Gastrocnemius medialis (tissue), 4 donors: Measurements from ENCODE around the gene PDHX.

Experiments
- POLR2A ChIP-seq, 2 donors: fragments of 450-650 bp; IDR thresholded peaks; one replicate each; pipeline ENCODE4 v1.6.1; 2017; ENCODE audit warnings: antibody characterized with exemption in 2 of 2, mild to moderate bottlenecking in 2 of 2, moderate library complexity in 2 of 2
- TF ChIP-seq, protein P1 (sequence below), 5 experiments: fragments of 450-650 bp in 3 of 5; fragments of 200-600 bp in 2 of 5; sonication (generic) in 2 of 5; IDR thresholded peaks in 4 of 5; conservative IDR thresholded peaks in 1 of 5; 1 replicate in 4 of 5; 2 replicates in 1 of 5; pipeline ENCODE4 v1.5.1; 2016 to 2019; ENCODE audit warnings: antibody characterized with exemption in 5 of 5, mild to moderate bottlenecking in 3 of 5, moderate library complexity in 3 of 5

DNA sequence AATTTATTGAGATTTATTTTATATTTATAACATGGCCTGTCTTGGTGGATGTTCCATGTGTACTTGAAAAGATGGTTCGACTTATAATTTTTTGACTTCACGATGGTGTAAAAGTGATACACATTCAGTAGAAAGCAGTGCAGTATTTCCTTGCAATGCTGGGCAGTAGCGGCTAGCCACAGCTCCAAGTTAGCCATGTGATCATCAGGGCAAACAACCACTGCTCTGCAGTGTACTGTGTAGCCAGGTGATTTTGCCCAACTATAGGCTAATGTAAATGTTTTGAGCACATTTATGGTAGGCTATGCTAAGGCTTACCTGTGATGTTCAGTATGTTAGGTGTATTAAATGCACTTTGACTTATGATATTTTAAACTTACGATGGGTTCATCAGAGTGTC lies 52.4 kb downstream of the PDHX start:
- no peak for TF ChIP-seq POLR2A (IDR thresholded peaks at IDR 0.05)
- TF ChIP-seq, protein P1, sequence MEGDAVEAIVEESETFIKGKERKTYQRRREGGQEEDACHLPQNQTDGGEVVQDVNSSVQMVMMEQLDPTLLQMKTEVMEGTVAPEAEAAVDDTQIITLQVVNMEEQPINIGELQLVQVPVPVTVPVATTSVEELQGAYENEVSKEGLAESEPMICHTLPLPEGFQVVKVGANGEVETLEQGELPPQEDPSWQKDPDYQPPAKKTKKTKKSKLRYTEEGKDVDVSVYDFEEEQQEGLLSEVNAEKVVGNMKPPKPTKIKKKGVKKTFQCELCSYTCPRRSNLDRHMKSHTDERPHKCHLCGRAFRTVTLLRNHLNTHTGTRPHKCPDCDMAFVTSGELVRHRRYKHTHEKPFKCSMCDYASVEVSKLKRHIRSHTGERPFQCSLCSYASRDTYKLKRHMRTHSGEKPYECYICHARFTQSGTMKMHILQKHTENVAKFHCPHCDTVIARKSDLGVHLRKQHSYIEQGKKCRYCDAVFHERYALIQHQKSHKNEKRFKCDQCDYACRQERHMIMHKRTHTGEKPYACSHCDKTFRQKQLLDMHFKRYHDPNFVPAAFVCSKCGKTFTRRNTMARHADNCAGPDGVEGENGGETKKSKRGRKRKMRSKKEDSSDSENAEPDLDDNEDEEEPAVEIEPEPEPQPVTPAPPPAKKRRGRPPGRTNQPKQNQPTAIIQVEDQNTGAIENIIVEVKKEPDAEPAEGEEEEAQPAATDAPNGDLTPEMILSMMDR (IDR thresholded peaks at IDR 0.05 in 4 of 5, conservative IDR thresholded peaks at IDR 0.05 in 1 of 5), result no peak
